ENCODE results near the gene PPP1CA.
"Not testable (repeated sequence)": the region's sequence is repeated elsewhere in the genome, so short reads cannot be mapped to it uniquely, and the experiment has no call there.

The PPP1CA gene

DNA sequence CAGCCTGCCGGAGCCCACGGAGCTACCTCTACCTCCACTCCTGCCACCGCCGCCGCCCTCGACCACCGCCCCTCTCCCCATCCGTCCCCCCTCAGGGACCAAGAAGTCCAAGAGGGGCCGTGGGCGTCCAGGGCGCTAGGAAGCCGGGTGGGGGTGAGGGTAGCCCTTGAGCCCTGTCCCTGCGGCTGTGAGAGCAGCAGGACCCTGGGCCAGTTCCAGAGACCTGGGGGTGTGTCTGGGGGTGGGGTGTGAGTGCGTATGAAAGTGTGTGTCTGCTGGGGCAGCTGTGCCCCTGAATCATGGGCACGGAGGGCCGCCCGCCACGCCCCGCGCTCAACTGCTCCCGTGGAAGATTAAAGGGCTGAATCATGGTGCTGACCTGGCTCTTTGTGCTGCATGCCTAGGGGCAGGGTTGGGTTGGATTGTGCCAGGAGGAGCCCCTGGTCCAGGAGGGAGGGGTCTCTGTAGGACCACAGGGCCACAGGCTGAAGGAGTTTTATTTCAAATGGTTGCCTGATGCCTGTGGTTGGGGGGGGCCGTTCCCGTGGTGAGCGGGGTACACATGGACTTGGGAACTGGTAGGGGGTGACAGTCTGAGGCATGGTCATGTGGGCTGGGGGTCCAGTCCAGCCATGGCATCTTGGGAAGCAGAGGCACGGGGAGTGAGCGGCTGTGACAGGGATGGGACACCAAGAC is 33.5 kb upstream of the PPP1CA start:
- DNase-seq (ENCODE audit: low read depth in 1 of 2, low spot score in 1 of 2), result no peak

GRCh38 chr11:67434395-67434881 is 32.8 kb upstream of the PPP1CA start:
- no peak for DNase-seq (ENCODE audit: low read depth in 1 of 2, low spot score in 1 of 2)

DNA sequence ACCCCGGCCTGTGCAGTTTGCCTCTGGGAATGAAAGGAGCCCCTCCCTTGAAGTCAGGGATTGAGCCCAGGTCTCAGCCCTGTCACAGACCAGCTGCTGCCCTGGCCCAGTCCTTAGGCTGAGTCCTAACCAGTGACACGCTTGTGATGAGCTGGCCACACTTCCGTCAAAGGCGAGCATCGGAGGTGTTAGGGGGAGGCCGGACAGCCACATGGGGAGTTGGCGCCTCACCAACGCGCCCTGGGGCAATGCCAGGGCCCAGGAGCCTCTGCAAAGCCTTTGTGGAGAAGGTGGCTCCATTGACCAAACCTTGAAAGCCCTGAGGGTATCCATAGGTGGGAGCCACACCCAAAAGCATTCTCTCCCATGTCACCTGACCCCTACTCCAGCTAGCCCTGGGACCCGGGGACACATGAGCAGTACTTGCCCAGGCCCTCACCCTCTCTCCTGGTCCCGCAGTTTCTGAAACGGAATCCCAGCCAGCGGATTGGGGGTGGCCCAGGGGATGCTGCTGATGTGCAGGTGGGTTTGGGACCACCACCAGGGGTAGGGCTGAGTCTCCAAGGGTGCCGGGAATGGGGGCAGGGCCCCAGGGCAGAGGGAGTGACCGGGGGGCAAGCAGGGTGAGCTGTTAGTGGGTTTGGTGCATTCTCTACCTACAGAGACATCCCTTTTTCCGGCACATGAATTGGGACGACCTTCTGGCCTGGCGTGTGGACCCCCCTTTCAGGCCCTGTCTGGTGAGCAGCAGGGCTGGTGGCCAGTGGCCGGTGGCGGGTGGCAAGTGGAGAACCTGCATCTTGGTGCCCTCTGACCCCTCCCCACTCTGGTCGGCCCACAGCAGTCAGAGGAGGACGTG is 32.1 kb upstream of the PPP1CA start:
- DNase-seq (ENCODE audit: low read depth in 1 of 2, low spot score in 1 of 2), result no peak

DNA sequence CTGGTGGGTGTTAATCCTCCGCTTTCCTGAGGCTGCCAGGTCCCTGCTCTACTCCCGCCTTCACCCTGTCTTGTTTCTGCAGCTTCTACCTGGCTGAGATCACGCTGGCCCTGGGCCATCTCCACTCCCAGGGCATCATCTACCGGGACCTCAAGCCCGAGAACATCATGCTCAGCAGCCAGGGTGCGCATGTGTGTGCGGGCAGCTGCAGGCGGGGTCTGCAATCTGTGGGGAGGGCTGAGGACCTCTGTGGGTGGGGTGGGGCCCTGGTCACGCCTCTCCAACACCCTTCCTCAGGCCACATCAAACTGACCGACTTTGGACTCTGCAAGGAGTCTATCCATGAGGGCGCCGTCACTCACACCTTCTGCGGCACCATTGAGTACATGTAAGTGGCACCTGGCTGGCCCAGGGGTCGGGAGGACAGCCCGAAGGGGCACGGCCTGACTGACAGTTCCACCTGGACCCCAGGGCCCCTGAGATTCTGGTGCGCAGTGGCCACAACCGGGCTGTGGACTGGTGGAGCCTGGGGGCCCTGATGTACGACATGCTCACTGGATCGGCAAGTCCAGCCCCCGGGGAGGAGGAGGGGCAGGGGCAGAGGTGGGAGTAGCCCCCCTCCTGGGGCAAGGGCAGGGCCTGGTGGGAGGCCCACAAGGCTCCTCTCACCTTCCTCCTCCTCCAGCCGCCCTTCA is 31.1 kb upstream of the PPP1CA start:
- no peak for DNase-seq (ENCODE audit: low read depth in 1 of 2, low spot score in 1 of 2)

- no peak for DNase-seq (ENCODE audit: low read depth in 1 of 2, low spot score in 1 of 2)
Observed at GRCh38 chr11:67431346-67432249, 29.9 kb upstream of the PPP1CA start.

DNA sequence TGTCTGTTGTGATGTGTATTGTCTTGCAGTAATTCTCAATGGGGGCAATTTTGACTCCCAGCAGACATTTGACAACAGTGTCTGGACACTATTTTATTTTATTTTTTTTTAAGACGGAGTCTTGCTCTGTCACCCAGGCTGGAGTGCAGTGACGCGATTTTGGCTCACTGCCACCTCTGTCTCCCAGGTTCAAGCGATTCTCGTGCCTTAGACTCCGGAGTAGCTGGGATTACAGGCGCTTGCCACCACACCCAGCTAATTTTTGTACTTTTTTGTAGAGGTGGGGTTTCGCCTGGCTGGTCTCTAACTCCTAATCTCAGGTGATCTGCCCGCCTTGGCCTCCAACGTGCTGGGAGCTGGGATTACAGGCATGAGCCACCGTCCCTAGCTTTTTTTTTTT is 28.1 kb upstream of the PPP1CA start:
- DNase-seq (ENCODE audit: low read depth in 1 of 2, low spot score in 1 of 2), result no peak

DNA sequence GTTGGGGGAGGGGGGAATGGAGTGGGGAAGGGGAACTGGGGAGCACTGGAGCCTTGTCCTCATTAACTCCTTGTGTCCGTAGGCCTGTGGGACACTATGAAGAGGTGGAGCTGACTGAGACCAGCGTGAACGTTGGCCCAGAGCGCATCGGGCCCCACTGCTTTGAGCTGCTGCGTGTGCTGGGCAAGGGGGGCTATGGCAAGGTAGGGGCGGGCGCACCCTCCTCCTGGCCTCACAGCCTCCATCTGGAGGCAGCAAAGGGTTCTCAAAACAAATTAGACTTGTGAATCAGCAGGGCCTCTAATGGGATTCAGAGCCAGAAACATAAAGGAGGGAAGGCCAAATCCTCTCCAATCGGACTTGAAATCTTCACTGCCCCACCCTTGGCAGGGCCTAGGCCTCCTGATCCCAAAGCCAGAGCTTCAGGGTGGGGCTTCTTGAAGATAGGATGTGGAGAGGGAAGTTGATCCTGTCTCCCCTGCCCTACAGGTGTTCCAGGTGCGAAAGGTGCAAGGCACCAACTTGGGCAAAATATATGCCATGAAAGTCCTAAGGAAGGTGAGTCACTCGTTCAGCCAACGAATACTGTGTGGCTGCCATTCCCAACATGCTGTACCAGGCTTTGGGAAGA is 27.5 kb upstream of the PPP1CA start:
- DNase-seq (ENCODE audit: low read depth in 1 of 2, low spot score in 1 of 2), result no peak

GRCh38 chr11:67428052-67429001 is 26.7 kb upstream of the PPP1CA start, which contains the start of gene RPS6KB2:
Gene RPS6KB2 (plus strand): TSS chr11:67428494. CDS start chr11:67428546, 52 bp downstream.
- peak; percentile 99 to 100 for DNase-seq (ENCODE audit: low read depth in 1 of 2, low spot score in 1 of 2)

- DNase-seq (ENCODE audit: low read depth in 1 of 2, low spot score in 1 of 2), result not testable (repeated sequence)
Observed at GRCh38 chr11:67427364-67427859, 25.8 kb upstream of the PPP1CA start.

- no peak for DNase-seq (ENCODE audit: low read depth in 1 of 2, low spot score in 1 of 2)
Observed at GRCh38 chr11:67423891-67424613, 22.4 kb upstream of the PPP1CA start.

DNA sequence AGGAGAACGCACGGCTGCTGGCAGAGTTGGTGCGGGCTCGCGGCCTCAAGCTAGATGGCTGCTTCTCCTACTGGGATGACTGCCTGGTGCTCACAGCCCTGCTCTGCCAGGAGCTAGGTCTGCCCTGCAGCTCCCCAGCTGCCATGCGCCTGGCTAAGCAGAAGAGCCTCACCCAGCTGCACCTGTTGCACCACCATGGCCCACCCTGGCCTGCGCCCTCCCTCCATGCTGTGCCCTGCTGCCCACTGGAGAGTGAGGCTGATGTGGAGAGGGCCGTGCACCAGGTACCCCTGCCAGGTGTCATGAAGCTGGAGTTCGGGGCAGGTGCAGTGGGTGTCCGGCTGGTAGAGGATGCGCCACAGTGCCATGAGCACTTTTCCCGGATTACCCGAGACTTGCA is 21.8 kb upstream of the PPP1CA start:
- no peak for DNase-seq (ENCODE audit: low read depth in 1 of 2, low spot score in 1 of 2)

- no peak for DNase-seq (ENCODE audit: low read depth in 1 of 2, low spot score in 1 of 2)
Observed at GRCh38 chr11:67422891-67423290, 21.2 kb upstream of the PPP1CA start.

GRCh38 chr11:67421430-67422031 is 19.9 kb upstream of the PPP1CA start:
- no peak for DNase-seq (ENCODE audit: low read depth in 1 of 2, low spot score in 1 of 2)

- DNase-seq (ENCODE audit: low read depth in 1 of 2, low spot score in 1 of 2), result peak; percentile 96 to 99
Observed at GRCh38 chr11:67420646-67421429, 19.2 kb upstream of the PPP1CA start.

GRCh38 chr11:67420147-67420645 is 18.5 kb upstream of the PPP1CA start:
- no peak for DNase-seq (ENCODE audit: low read depth in 1 of 2, low spot score in 1 of 2)

DNA sequence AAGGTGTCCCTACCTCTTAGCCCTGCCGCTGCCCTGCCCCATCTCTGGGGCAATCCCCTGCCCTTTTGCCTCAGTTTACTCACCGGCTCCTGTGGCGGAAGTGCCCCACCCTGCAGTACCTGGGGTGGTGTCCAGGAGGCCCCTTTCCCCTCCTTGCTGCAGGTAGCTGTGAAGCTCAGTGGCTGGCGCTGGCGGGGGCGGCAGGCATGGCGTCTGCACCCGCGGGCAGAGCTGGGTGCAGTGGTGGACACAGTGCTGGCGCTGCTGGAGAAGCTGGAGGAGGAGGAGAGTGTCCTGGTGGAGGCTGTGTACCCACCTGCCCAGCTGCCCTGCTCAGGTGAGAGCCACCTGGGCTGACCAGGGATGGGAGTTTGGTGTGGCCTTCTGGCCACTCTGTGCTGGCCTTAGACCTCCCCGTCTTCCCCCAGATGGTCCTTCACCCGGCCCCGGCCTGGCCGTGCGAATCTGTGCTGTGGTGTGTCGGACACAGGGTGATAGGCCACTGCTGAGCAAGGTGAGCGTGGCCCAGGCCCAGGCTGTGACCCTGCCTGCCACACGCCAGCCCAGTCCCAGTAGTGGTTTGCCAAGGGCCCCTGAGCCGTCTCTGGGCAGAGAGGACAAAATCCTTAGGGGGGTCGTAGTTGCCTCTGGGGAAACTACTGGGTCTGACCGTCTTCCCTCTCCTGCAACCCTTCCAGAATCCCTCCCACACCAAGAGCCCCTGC is 17.8 kb upstream of the PPP1CA start:
- no peak for DNase-seq (ENCODE audit: low read depth in 1 of 2, low spot score in 1 of 2)
